PC-9 (cell line): Measurements from ENCODE around the gene NOSIP.

Experiments
- EZH2 ChIP-seq: fragments of 200-600 bp; sonication (generic); IDR thresholded peaks from 2 replicates; pipeline ENCODE4 v1.8.0; 2017; ENCODE audit warnings: antibody characterized with exemption, low read depth
- TF ChIP-seq, protein P1 (sequence below): fragments of 200-600 bp; sonication (generic); conservative IDR thresholded peaks from 2 replicates; pipeline ENCODE4 v1.6.1; 2017; ENCODE audit warnings: mixed run types, antibody characterized with exemption, mild to moderate bottlenecking, moderate library complexity

DNA sequence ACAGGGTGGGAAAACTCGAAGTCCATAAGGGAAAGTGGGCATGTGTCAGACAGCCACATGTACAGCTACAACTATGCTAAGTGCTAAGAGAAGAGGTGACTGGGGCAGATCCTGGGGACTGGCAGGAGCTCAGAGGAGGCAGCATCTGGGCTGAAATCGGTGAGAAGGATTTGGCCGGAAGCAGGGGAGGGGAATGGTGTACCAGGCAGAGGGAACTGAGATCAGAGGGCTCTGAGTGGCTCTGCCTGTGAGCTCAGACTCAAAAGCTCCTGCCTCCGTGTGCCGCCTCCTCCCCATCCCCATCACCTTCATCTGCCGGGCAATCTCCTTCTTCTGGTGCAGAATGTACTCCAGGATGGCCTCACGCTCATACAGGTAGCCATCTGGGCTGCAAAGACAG is 21.8 kb downstream of the NOSIP start:
- TF ChIP-seq, protein P1, sequence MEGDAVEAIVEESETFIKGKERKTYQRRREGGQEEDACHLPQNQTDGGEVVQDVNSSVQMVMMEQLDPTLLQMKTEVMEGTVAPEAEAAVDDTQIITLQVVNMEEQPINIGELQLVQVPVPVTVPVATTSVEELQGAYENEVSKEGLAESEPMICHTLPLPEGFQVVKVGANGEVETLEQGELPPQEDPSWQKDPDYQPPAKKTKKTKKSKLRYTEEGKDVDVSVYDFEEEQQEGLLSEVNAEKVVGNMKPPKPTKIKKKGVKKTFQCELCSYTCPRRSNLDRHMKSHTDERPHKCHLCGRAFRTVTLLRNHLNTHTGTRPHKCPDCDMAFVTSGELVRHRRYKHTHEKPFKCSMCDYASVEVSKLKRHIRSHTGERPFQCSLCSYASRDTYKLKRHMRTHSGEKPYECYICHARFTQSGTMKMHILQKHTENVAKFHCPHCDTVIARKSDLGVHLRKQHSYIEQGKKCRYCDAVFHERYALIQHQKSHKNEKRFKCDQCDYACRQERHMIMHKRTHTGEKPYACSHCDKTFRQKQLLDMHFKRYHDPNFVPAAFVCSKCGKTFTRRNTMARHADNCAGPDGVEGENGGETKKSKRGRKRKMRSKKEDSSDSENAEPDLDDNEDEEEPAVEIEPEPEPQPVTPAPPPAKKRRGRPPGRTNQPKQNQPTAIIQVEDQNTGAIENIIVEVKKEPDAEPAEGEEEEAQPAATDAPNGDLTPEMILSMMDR, result no peak
- TF ChIP-seq EZH2, result no peak
